Testis (tissue), 2 donors: ENCODE measurements around the gene MACROD2.

ENCODE experiments used
- CTCF ChIP-seq, 3 experiments: fragments of 450-650 bp in 2 of 3; fragments of 200-600 bp in 1 of 3; sonication (generic) in 1 of 3; IDR thresholded peaks; one replicate each; pipeline ENCODE4 v1.5.1; 2016 to 2019; ENCODE audit warnings: antibody characterized with exemption in 3 of 3, mild to moderate bottlenecking in 2 of 3, moderate library complexity in 1 of 3
- POLR2A ChIP-seq: fragments of 450-650 bp; IDR thresholded peaks from one replicate; pipeline ENCODE4 v1.6.1; 2017; ENCODE audit warnings: antibody characterized with exemption, mild to moderate bottlenecking, moderate library complexity

- TF ChIP-seq CTCF (IDR thresholded peaks at IDR 0.05) (no peak), POLR2A (no peak)
Observed at GRCh38 chr20:14860410-14860814, 865.1 kb downstream of the MACROD2 start.
